Measurements from ENCODE around the gene CABLES2. TPM values are rescaled to one million over a fixed set of nuclear protein-coding genes. Genes with fewer than 3 reads are reported as not detected.

CABLES2 gene
- total RNA-seq, 1 experiment from 2014 or later = 8.9 TPM

- Histone ChIP-seq H3K4me1 (ENCODE audit: control insufficient read depth in 1 of 2, insufficient read depth in 2 of 2, low read length in 2 of 2) (no peaks in the 10 kb centered on the region), H3K4me2 (ENCODE audit: low read length) (no peak overlapping the region), H3K9me3 (ENCODE audit: control insufficient read depth in 1 of 2, insufficient read depth in 1 of 2, low read depth in 1 of 2, low read length in 2 of 2) (no peaks in the 10 kb centered on the region), H4K20me1 (ENCODE audit: insufficient read depth) (no peaks in the 10 kb centered on the region), H3K4me3 (replicated peaks in 1 of 2; ENCODE audit: low read depth in 1 of 2, low read length in 2 of 2) (no peak overlapping the region), H3K79me2 (ENCODE audit: insufficient read depth, low read length) (no peaks in the 10 kb centered on the region), H3K9me2 (ENCODE audit: insufficient read depth) (no peaks in the 10 kb centered on the region), H3K27ac (ENCODE audit: low read depth, low read length) (no peak overlapping the region), H3K36me3 (ENCODE audit: control insufficient read depth in 1 of 2, insufficient read depth in 2 of 2, low read length in 2 of 2) (no peaks in the 10 kb centered on the region), H3K27me3 (ENCODE audit: insufficient read depth, low read length) (no peaks in the 10 kb centered on the region), H3K9ac (ENCODE audit: low read length) (no peak overlapping the region), H2AFZ (ENCODE audit: low read depth, low read length, poor library complexity, severe bottlenecking) (no peak overlapping the region)
- ChIA-PET CTCF (no interaction called here), POLR2A (no interaction called here), RAD21 (ENCODE audit: low non-redundant PET in 1 of 2, low total read pairs in 2 of 2, uncharacterized antibody in 2 of 2, unreplicated experiment in 2 of 2) (no interaction called here)
- DNase-seq (ENCODE audit: low read depth, low spot score) (no peak), ATAC-seq (no peak)
- BruUV-seq (replicated peaks) = no TSS peak
- intact Hi-C loops (cut with micrococcal nuclease) = no loop called here
- TF ChIP-seq CBX3 (IDR thresholded peaks at IDR 0.05; ENCODE audit: low read depth) = no peak
- TF ChIP-seq ZNF274 (IDR thresholded peaks at IDR 0.05; ENCODE audit: low read depth, low read length) = no peak
- no peak for TF ChIP-seq ZBTB33 (IDR thresholded peaks at IDR 0.05; ENCODE audit: extremely low read depth, insufficient replicate concordance, low read length)
- TF ChIP-seq ATF3 (IDR thresholded peaks at IDR 0.05) = no peak
- no peak for TF ChIP-seq FOSL1 (IDR thresholded peaks at IDR 0.05; ENCODE audit: low read depth)
- TF ChIP-seq EZH2phosphoT487 (IDR thresholded peaks at IDR 0.05; ENCODE audit: borderline replicate concordance) = no peak
- TF ChIP-seq POLR2AphosphoS5 (IDR thresholded peaks at IDR 0.05; ENCODE audit: low read depth, low read length) = no peak
- TF ChIP-seq RAD21 (IDR thresholded peaks at IDR 0.05; ENCODE audit: low read depth) = no peak
These were observed 32.1 kb upstream of the CABLES2 start for GRCh38 chr20:62439218-62439617.

GRCh38 chr20:62437927-62438326 lies 30.8 kb upstream of the CABLES2 start:
- POLR2A ChIA-PET = no interaction called here
- no peak overlapping the region for H3K27ac ChIP-seq (ENCODE audit: low read depth, low read length)
- TF ChIP-seq CTCF (IDR thresholded peaks at IDR 0.05 in 2 of 3, conservative IDR thresholded peaks at IDR 0.05 in 1 of 3; ENCODE audit: borderline replicate concordance in 1 of 3, insufficient read depth in 1 of 3, low read depth in 2 of 3, low read length in 2 of 3) (peak in 1 of 3 experiments; percentile 7; a peak in 1 of 6 replicates), POLR2AphosphoS5 (IDR thresholded peaks at IDR 0.05; ENCODE audit: low read depth, low read length) (no peak)
- DNase-seq (ENCODE audit: low read depth, low spot score) (no peak), ATAC-seq (peak; percentile 59)
- H3K4me2 ChIP-seq (ENCODE audit: low read length) = no peak overlapping the region
- CTCF ChIA-PET = no interaction called here
- no peaks in the 10 kb centered on the region for H4K20me1 ChIP-seq (ENCODE audit: insufficient read depth)
- no peak overlapping the region for H2AFZ ChIP-seq (ENCODE audit: low read depth, low read length, poor library complexity, severe bottlenecking)
- no peaks in the 10 kb centered on the region for H3K79me2 ChIP-seq (ENCODE audit: insufficient read depth, low read length)
- no peak overlapping the region for H3K9ac ChIP-seq (ENCODE audit: low read length)
- BruUV-seq (replicated peaks) = no TSS peak
- no peaks in the 10 kb centered on the region for H3K27me3 ChIP-seq (ENCODE audit: insufficient read depth, low read length)
- no peaks in the 10 kb centered on the region for H3K4me1 ChIP-seq (ENCODE audit: control insufficient read depth in 1 of 2, insufficient read depth in 2 of 2, low read length in 2 of 2)
- H3K9me2 ChIP-seq (ENCODE audit: insufficient read depth) = no peaks in the 10 kb centered on the region
- no peak overlapping the region for H3K4me3 ChIP-seq (replicated peaks in 1 of 2; ENCODE audit: low read depth in 1 of 2, low read length in 2 of 2)
- RAD21 ChIA-PET (ENCODE audit: low non-redundant PET in 1 of 2, low total read pairs in 2 of 2, uncharacterized antibody in 2 of 2, unreplicated experiment in 2 of 2) = no interaction called here
- intact Hi-C loops (cut with micrococcal nuclease) = no loop called here
- no peaks in the 10 kb centered on the region for H3K36me3 ChIP-seq (ENCODE audit: control insufficient read depth in 1 of 2, insufficient read depth in 2 of 2, low read length in 2 of 2)
- H3K9me3 ChIP-seq (ENCODE audit: control insufficient read depth in 1 of 2, insufficient read depth in 1 of 2, low read depth in 1 of 2, low read length in 2 of 2) = no peaks in the 10 kb centered on the region
